Neural cell (in vitro differentiated cells): Measurements from ENCODE around the gene SOCS2. TPM values are rescaled to one million over a fixed set of nuclear protein-coding genes. Genes with fewer than 3 reads are reported as not detected.

Experiments
- H2AFZ ChIP-seq: fragments of 200-600, 300-800 bp; sonication (generic), shearing (Covaris generic); 2 replicates; pipeline ENCODE4 v1.6.0; 2014; ENCODE audit warnings: low read depth, mild to moderate bottlenecking, antibody characterized with exemption, low read length, moderate library complexity
- H3F3A ChIP-seq: fragments of 200-600 bp; shearing (Covaris generic); 2 replicates; pipeline ENCODE4 v1.6.1; 2016; ENCODE audit warnings: mild to moderate bottlenecking, moderate library complexity, mixed read lengths, antibody characterized with exemption, low read length; ENCODE audit not compliant: insufficient read depth, poor library complexity, severe bottlenecking
- H3K27ac ChIP-seq: fragments of 200-600, 300-800 bp; sonication (generic), shearing (Covaris generic); 2 replicates; pipeline ENCODE4 v1.5.1; 2014; ENCODE audit warnings: mild to moderate bottlenecking, low read length, moderate library complexity
- H3K27me3 ChIP-seq: fragments of 300-800, 200-600 bp; sonication (generic), shearing (Covaris generic); 2 replicates; pipeline ENCODE4 v1.6.0; 2014; ENCODE audit warnings: mild to moderate bottlenecking, low read depth, low read length, moderate library complexity; ENCODE audit not compliant: insufficient read depth
- H3K36me3 ChIP-seq: fragments of 300-800, 200-600 bp; sonication (generic), shearing (Covaris generic); 2 replicates; pipeline ENCODE4 v1.5.1; 2014; ENCODE audit warnings: mild to moderate bottlenecking, antibody characterized with exemption, low read length, moderate library complexity; ENCODE audit not compliant: insufficient read depth
- H3K4me2 ChIP-seq: fragments of 300-800, 200-600 bp; sonication (generic), shearing (Covaris generic); 2 replicates; pipeline ENCODE4 v1.6.0; 2014; ENCODE audit warnings: mild to moderate bottlenecking, low read length
- H3K4me3 ChIP-seq: fragments of 300-800, 200-600 bp; sonication (generic), shearing (Covaris generic); 2 replicates; pipeline ENCODE4 v1.5.1; 2014; ENCODE audit warnings: mild to moderate bottlenecking, low read length, moderate library complexity
- H3K79me2 ChIP-seq: fragments of 200-600 bp; shearing (Covaris generic); replicated peaks from 2 replicates; pipeline ENCODE4 v1.6.0; 2014; ENCODE audit warnings: mild to moderate bottlenecking, low read length, moderate library complexity; ENCODE audit not compliant: insufficient read depth
- H3K9ac ChIP-seq: fragments of 300-800, 200-600 bp; sonication (generic), shearing (Covaris generic); 2 replicates; pipeline ENCODE4 v1.6.1; 2016; ENCODE audit warnings: mild to moderate bottlenecking, low read length, mixed read lengths
- H3K9me2 ChIP-seq: fragments of 200-600 bp; shearing (Covaris generic); 2 replicates; pipeline ENCODE4 v1.6.1; 2016; ENCODE audit warnings: mild to moderate bottlenecking, low read length, mixed read lengths; ENCODE audit not compliant: insufficient read depth
- H3K9me3 ChIP-seq: fragments of 200-600, 300-800 bp; sonication (generic), shearing (Covaris generic); 2 replicates; pipeline ENCODE4 v1.6.1; 2016; ENCODE audit warnings: mild to moderate bottlenecking, mixed run types, low read length, moderate library complexity, mixed read lengths
- H4K20me1 ChIP-seq: fragments of 200-600 bp; shearing (Covaris generic); 2 replicates; pipeline ENCODE4 v1.6.1; 2016; ENCODE audit warnings: mild to moderate bottlenecking, mixed run types; ENCODE audit not compliant: insufficient read depth
- CTCF ChIP-seq: fragments of 450-650 bp; IDR thresholded peaks from 2 replicates; pipeline ENCODE4 v1.5.1; 2014; ENCODE audit warnings: antibody characterized with exemption, mild to moderate bottlenecking, moderate library complexity; ENCODE audit not compliant: poor library complexity, severe bottlenecking
- EP300 ChIP-seq: fragments of 450-650 bp; conservative IDR thresholded peaks from 2 replicates; pipeline ENCODE4 v1.6.1; 2014; ENCODE audit warnings: antibody characterized with exemption, mild to moderate bottlenecking, moderate library complexity; ENCODE audit not compliant: poor library complexity, severe bottlenecking
- EZH2 ChIP-seq: fragments of 200-600, 300-800 bp; shearing (Covaris generic), sonication (generic); IDR thresholded peaks from 2 replicates; pipeline ENCODE4 v1.6.1; 2014; ENCODE audit warnings: antibody characterized with exemption, low read length, borderline replicate concordance, mild to moderate bottlenecking; ENCODE audit not compliant: insufficient read depth, poor library complexity, severe bottlenecking
- MXI1 ChIP-seq: fragments of 450-650 bp; conservative IDR thresholded peaks from 2 replicates; pipeline ENCODE4 v1.6.1; 2014; ENCODE audit warnings: antibody characterized with exemption, mild to moderate bottlenecking; ENCODE audit not compliant: poor library complexity, severe bottlenecking
- POLR2AphosphoS5 ChIP-seq: IDR thresholded peaks from 2 replicates; pipeline ENCODE4 v1.6.1; 2012
- RAD21 ChIP-seq: fragments of 450-650 bp; conservative IDR thresholded peaks from 2 replicates; pipeline ENCODE4 v1.6.1; 2014; ENCODE audit warnings: antibody characterized with exemption, mild to moderate bottlenecking, moderate library complexity
- REST ChIP-seq: IDR thresholded peaks from 2 replicates; pipeline ENCODE4 v1.6.1; 2012; ENCODE audit warnings: borderline replicate concordance
- SMC3 ChIP-seq: fragments of 450-650 bp; conservative IDR thresholded peaks from 2 replicates; pipeline ENCODE4 v1.6.1; 2014; ENCODE audit warnings: antibody characterized with exemption, mild to moderate bottlenecking, moderate library complexity; ENCODE audit not compliant: poor library complexity
- TAF1 ChIP-seq: IDR thresholded peaks from 2 replicates; pipeline ENCODE4 v1.6.1; 2012; ENCODE audit warnings: low read depth
- polyA plus RNA-seq: library from polyadenylated mRNA; depleted of rRNA; stranded (reverse); fragments of >200 nt; gene quantifications from 2 replicates; pipeline ENCODE4 v1.2.3, GENCODE V29; 2014

The SOCS2 gene
- polyA plus RNA-seq, 1 donor from 2014 or later = 119 TPM

GRCh38 chr12:93601591-93601990 lies 29.1 kb downstream of the SOCS2 start:
- Histone ChIP-seq H3K9ac (no peak overlapping the region), H3K27ac (no peak overlapping the region), H3F3A (no peaks in the 10 kb centered on the region), H3K27me3 (no peaks in the 10 kb centered on the region), H2AFZ (no peak overlapping the region), H4K20me1 (no peaks in the 10 kb centered on the region), H3K36me3 (no peaks in the 10 kb centered on the region), H3K9me2 (no peaks in the 10 kb centered on the region), H3K4me3 (no peak overlapping the region), H3K4me2 (no peak overlapping the region), H3K79me2 (no peaks in the 10 kb centered on the region), H3K9me3 (no peaks in the 10 kb centered on the region)
- no peak for TF ChIP-seq EP300
- no peak for TF ChIP-seq MXI1
- no peak for TF ChIP-seq RAD21
- TF ChIP-seq POLR2AphosphoS5 = no peak
- no peak for TF ChIP-seq TAF1
- TF ChIP-seq REST = no peak
- TF ChIP-seq CTCF = no peak
- TF ChIP-seq SMC3 = no peak
- TF ChIP-seq EZH2 = no peak

GRCh38 chr12:93602897-93603668 lies 30.6 kb downstream of the SOCS2 start:
- Histone ChIP-seq H3F3A (no peaks in the 10 kb centered on the region), H3K9me2 (no peaks in the 10 kb centered on the region), H3K4me3 (no peak overlapping the region), H3K36me3 (no peaks in the 10 kb centered on the region), H3K27ac (no peak overlapping the region), H3K4me2 (no peak overlapping the region), H2AFZ (no peak overlapping the region), H3K79me2 (no peaks in the 10 kb centered on the region), H3K27me3 (no peaks in the 10 kb centered on the region), H4K20me1 (no peaks in the 10 kb centered on the region), H3K9me3 (no peaks in the 10 kb centered on the region), H3K9ac (no peak overlapping the region)
- TF ChIP-seq CTCF = no peak
- no peak for TF ChIP-seq TAF1
- TF ChIP-seq POLR2AphosphoS5 = no peak
- TF ChIP-seq EZH2 = no peak
- no peak for TF ChIP-seq EP300
- no peak for TF ChIP-seq REST
- no peak for TF ChIP-seq SMC3
- no peak for TF ChIP-seq MXI1
- TF ChIP-seq RAD21 = no peak
